ENCODE data around the gene LRRC71. TPM values are rescaled to one million over a fixed set of nuclear protein-coding genes. Genes with fewer than 3 reads are reported as not detected.

Gene LRRC71
- total and polyA plus RNA-seq, 2 donors from 2014 or later: 0.19 to 0.50 TPM

GRCh38 chr1:156931974-156932710, 11.7 kb downstream of the LRRC71 start:
- FAIRE-seq: no peak
- DNase-seq: peak in 1 of 5 donors; percentile 46
- intact Hi-C loops (cut with DNase I): no loop called here

GRCh38 chr1:156933136-156933535, 12.7 kb downstream of the LRRC71 start:
- no peak overlapping the region for H3K4me3 ChIP-seq (ENCODE audit: low read length in 3 of 3)
- no peak for TF ChIP-seq CTCF (IDR thresholded peaks at IDR 0.05; ENCODE audit: borderline replicate concordance, extremely low read depth, insufficient read depth)
- no peak for FAIRE-seq
- H3K9ac ChIP-seq (ENCODE audit: low read length in 3 of 3): no peak overlapping the region
- no peak overlapping the region for H3K27ac ChIP-seq (ENCODE audit: low read depth in 2 of 2, low read length in 2 of 2)
- DNase-seq: no peak
- H3K36me3 ChIP-seq (ENCODE audit: control insufficient read depth in 2 of 3, insufficient read depth in 3 of 3, low read length in 3 of 3): peaks cover 0 to 8% (median 5%) of the 10 kb centered on the region in 3 donors
- no peaks in the 10 kb centered on the region for H3K4me1 ChIP-seq (ENCODE audit: control insufficient read depth in 2 of 3, insufficient read depth in 2 of 3, low read depth in 1 of 3, low read length in 3 of 3)
- no peaks in the 10 kb centered on the region for H3K9me3 ChIP-seq (ENCODE audit: control insufficient read depth in 2 of 3, insufficient read depth in 1 of 3, low read length in 3 of 3)
- intact Hi-C loops (cut with DNase I): no loop called here
- H3K27me3 ChIP-seq (ENCODE audit: control insufficient read depth, insufficient read depth, low read length): peaks cover 8% of the 10 kb centered on the region

More at GRCh38 chr1:156931974-156932710, 11.7 kb downstream of the LRRC71 start:
- no peak overlapping the region for H3K9ac ChIP-seq (ENCODE audit: low read length in 3 of 3)
- H3K4me3 ChIP-seq (ENCODE audit: low read length in 3 of 3): no peak overlapping the region
- no peak for TF ChIP-seq CTCF (IDR thresholded peaks at IDR 0.05; ENCODE audit: borderline replicate concordance, extremely low read depth, insufficient read depth)
- H3K9me3 ChIP-seq (ENCODE audit: control insufficient read depth in 2 of 3, insufficient read depth in 1 of 3, low read length in 3 of 3): no peaks in the 10 kb centered on the region
- peaks cover 0 to 5% (median 4%) of the 10 kb centered on the region in 3 donors for H3K36me3 ChIP-seq (ENCODE audit: control insufficient read depth in 2 of 3, insufficient read depth in 3 of 3, low read length in 3 of 3)
- H3K4me1 ChIP-seq (ENCODE audit: control insufficient read depth in 2 of 3, insufficient read depth in 2 of 3, low read depth in 1 of 3, low read length in 3 of 3): no peaks in the 10 kb centered on the region
- no peak overlapping the region for H3K27ac ChIP-seq (ENCODE audit: low read depth in 2 of 2, low read length in 2 of 2)
- peaks cover 11% of the 10 kb centered on the region for H3K27me3 ChIP-seq (ENCODE audit: control insufficient read depth, insufficient read depth, low read length)

GRCh38 chr1:156935505-156936128, 15.2 kb downstream of the LRRC71 start:
- FAIRE-seq: no peak
- H3K9me3 ChIP-seq (ENCODE audit: control insufficient read depth in 2 of 3, insufficient read depth in 1 of 3, low read length in 3 of 3): no peaks in the 10 kb centered on the region
- TF ChIP-seq CTCF (IDR thresholded peaks at IDR 0.05; ENCODE audit: borderline replicate concordance, extremely low read depth, insufficient read depth): no peak

More at GRCh38 chr1:156935505-156936128, 15.2 kb downstream of the LRRC71 start:
- Histone ChIP-seq H3K4me3 (ENCODE audit: low read length in 3 of 3) (no peak overlapping the region), H3K36me3 (ENCODE audit: control insufficient read depth in 2 of 3, insufficient read depth in 3 of 3, low read length in 3 of 3) (peaks cover 2 to 32% (median 23%) of the 10 kb centered on the region in 3 donors), H3K9ac (ENCODE audit: low read length in 3 of 3) (no peak overlapping the region), H3K4me1 (ENCODE audit: control insufficient read depth in 2 of 3, insufficient read depth in 2 of 3, low read depth in 1 of 3, low read length in 3 of 3) (no peaks in the 10 kb centered on the region), H3K27me3 (ENCODE audit: control insufficient read depth, insufficient read depth, low read length) (no peaks in the 10 kb centered on the region), H3K27ac (ENCODE audit: low read depth in 2 of 2, low read length in 2 of 2) (no peak overlapping the region)
- peak in 2 of 5 donors; percentile 30 to 38 for DNase-seq
- intact Hi-C loops (cut with DNase I): no loop called here
